ENCODE measurements around the gene DPP6. TPM values are rescaled to one million over a fixed set of nuclear protein-coding genes. Genes with fewer than 3 reads are reported as not detected.

DPP6 gene
- total and polyA plus RNA-seq, 9 of the 15 experiments (the other 6 are each of a cell fraction or from before 2014, with no cell fraction given), result not detected

DNA sequence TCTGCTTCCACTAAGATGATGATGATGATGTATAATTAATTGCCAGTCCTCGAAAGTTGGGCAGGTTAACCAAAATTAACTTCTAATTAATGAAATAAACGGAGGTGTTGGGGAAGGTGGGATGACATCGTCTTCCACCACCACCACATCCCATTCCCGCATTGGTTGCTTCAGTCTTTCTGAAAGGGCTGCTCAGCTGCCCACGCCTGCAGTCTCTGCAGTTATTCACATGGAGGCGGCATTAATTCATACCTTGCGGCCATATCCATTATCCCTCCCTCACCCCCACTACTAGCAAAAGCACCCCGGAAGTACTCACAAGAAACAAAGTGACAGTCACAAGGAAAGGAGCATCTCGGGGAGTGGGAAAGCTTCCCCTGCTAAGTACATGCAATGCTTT lies 387.9 kb downstream of the DPP6 start:
- Histone ChIP-seq H3K79me2 (ENCODE audit: control insufficient read depth, insufficient read depth, low read length) (no peaks in the 10 kb centered on the region), H3K9me3 (replicated peaks; ENCODE audit: control insufficient read depth, insufficient read depth, low read depth, low read length) (no peaks in the 10 kb centered on the region), H3K27ac (ENCODE audit: extremely low read depth, low read depth, low read length) (no peak overlapping the region), H3K9me1 (ENCODE audit: control insufficient read depth, insufficient read depth, low read length) (no peaks in the 10 kb centered on the region), H3K9ac (ENCODE audit: insufficient read depth in 1 of 2, low read depth in 2 of 2, low read length in 2 of 2) (no peak overlapping the region), H3K36me3 (ENCODE audit: control insufficient read depth, insufficient read depth, low read length) (no peaks in the 10 kb centered on the region), H3K4me3 (no peak overlapping the region), H3K4me1 (replicated peaks in 1 of 2; ENCODE audit: control insufficient read depth in 2 of 2, insufficient read depth in 2 of 2, low read length in 2 of 2) (no peaks in the 10 kb centered on the region), H2AFZ (ENCODE audit: low read depth, low read length) (no peak overlapping the region), H3K4me2 (ENCODE audit: insufficient read depth, low read length) (no peak overlapping the region), H3K27me3 (ENCODE audit: control insufficient read depth in 2 of 2, insufficient read depth in 2 of 2, low read length in 2 of 2) (peaks cover 0 to 14% of the 10 kb centered on the region in 2 experiments; a peak in 2 of 5 replicates), H4K20me1 (replicated peaks; ENCODE audit: control insufficient read depth, insufficient read depth, low read length) (peaks cover 3% of the 10 kb centered on the region; the same call in 1 of the 2 replicates)
- in situ Hi-C loops (cut with MboI) (no loop called here), intact Hi-C loops (cut with micrococcal nuclease) (no loop called here)
- no peak for DNase-seq (ENCODE audit: extremely low read depth in 1 of 4, low spot score in 3 of 4)
- WGBS (ENCODE audit: insufficient coverage, low coverage, missing lambda C conversion rate), result under 1% methylated on average over 9 of the region's 9 CpGs
- ATAC-seq, result no peak
- TF ChIP-seq MAX (CRISPR knock-in tag; IDR thresholded peaks at IDR 0.05), result no peak
- TF ChIP-seq SIX5 (IDR thresholded peaks at IDR 0.05; ENCODE audit: borderline replicate concordance in 1 of 2, insufficient read depth in 1 of 2, low read depth in 1 of 2, low read length in 2 of 2), result no peak
- TF ChIP-seq TAF7 (tag; IDR thresholded peaks at IDR 0.05), result no peak
- TF ChIP-seq GTF2F1 (IDR thresholded peaks at IDR 0.05; ENCODE audit: low read depth, low read length), result no peak
- no peak for TF ChIP-seq BHLHE40 (IDR thresholded peaks at IDR 0.05; ENCODE audit: low read length)
- TF ChIP-seq IRF9 (tag; IDR thresholded peaks at IDR 0.05), result no peak
- no peak for TF ChIP-seq NBN (IDR thresholded peaks at IDR 0.05; ENCODE audit: low read depth)
- TF ChIP-seq ZBTB7A (IDR thresholded peaks at IDR 0.05; ENCODE audit: borderline replicate concordance, control insufficient read depth, low read depth, low read length), result no peak
- no peak for FAIRE-seq
- CTCF ChIA-PET (ENCODE audit: low intra/inter-chr PET ratio), result no interaction called here
- no TSS peak for BruUV-seq (replicated peaks)
- POLR2A ChIA-PET, result no interaction called here
